Neural cell (in vitro differentiated cells): Measurements from ENCODE around the gene SECISBP2L.

Source experiments
- CTCF ChIP-seq: fragments of 450-650 bp; IDR thresholded peaks from 2 replicates; pipeline ENCODE4 v1.5.1; 2014; ENCODE audit warnings: antibody characterized with exemption, mild to moderate bottlenecking, moderate library complexity; ENCODE audit not compliant: poor library complexity, severe bottlenecking
- EP300 ChIP-seq: fragments of 450-650 bp; conservative IDR thresholded peaks from 2 replicates; pipeline ENCODE4 v1.6.1; 2014; ENCODE audit warnings: antibody characterized with exemption, mild to moderate bottlenecking, moderate library complexity; ENCODE audit not compliant: poor library complexity, severe bottlenecking
- EZH2 ChIP-seq: fragments of 200-600, 300-800 bp; shearing (Covaris generic), sonication (generic); IDR thresholded peaks from 2 replicates; pipeline ENCODE4 v1.6.1; 2014; ENCODE audit warnings: antibody characterized with exemption, low read length, borderline replicate concordance, mild to moderate bottlenecking; ENCODE audit not compliant: insufficient read depth, poor library complexity, severe bottlenecking
- MXI1 ChIP-seq: fragments of 450-650 bp; conservative IDR thresholded peaks from 2 replicates; pipeline ENCODE4 v1.6.1; 2014; ENCODE audit warnings: antibody characterized with exemption, mild to moderate bottlenecking; ENCODE audit not compliant: poor library complexity, severe bottlenecking
- POLR2AphosphoS5 ChIP-seq: IDR thresholded peaks from 2 replicates; pipeline ENCODE4 v1.6.1; 2012
- RAD21 ChIP-seq: fragments of 450-650 bp; conservative IDR thresholded peaks from 2 replicates; pipeline ENCODE4 v1.6.1; 2014; ENCODE audit warnings: antibody characterized with exemption, mild to moderate bottlenecking, moderate library complexity
- SMC3 ChIP-seq: fragments of 450-650 bp; conservative IDR thresholded peaks from 2 replicates; pipeline ENCODE4 v1.6.1; 2014; ENCODE audit warnings: antibody characterized with exemption, mild to moderate bottlenecking, moderate library complexity; ENCODE audit not compliant: poor library complexity
- TAF1 ChIP-seq: IDR thresholded peaks from 2 replicates; pipeline ENCODE4 v1.6.1; 2012; ENCODE audit warnings: low read depth

- TF ChIP-seq SMC3: no peak
- TF ChIP-seq POLR2AphosphoS5: no peak
- no peak for TF ChIP-seq CTCF
- TF ChIP-seq TAF1: no peak
- no peak for TF ChIP-seq MXI1
- TF ChIP-seq EP300: no peak
- no peak for TF ChIP-seq EZH2
- no peak for TF ChIP-seq RAD21
Measured at GRCh38 chr15:48986240-48986639, 60.0 kb downstream of the SECISBP2L start.
